HepG2 (cell line): ENCODE data around the gene SLC7A4. TPM values are rescaled to one million over a fixed set of nuclear protein-coding genes. Genes with fewer than 3 reads are reported as not detected.
A peak's percentile ranks its signal among the peaks of the same experiment; 100 is the strongest.

ENCODE experiments used
- ARID4A ChIP-seq: sonication (generic); formaldehyde crosslinking; IDR thresholded peaks from 2 replicates; pipeline ENCODE4 v1.5.0; 2020; ENCODE audit warnings: mild to moderate bottlenecking, missing genetic modification reagents, borderline replicate concordance
- EP300 ChIP-seq, 3 experiments: sonication (generic) in 1 of 3; formaldehyde crosslinking in 1 of 3; IDR thresholded peaks; 2 replicates each; pipeline versions ENCODE4 v1.5.1 to v1.6.1; 2011 to 2020; ENCODE audit warnings: low read depth in 2 of 3, low read length in 2 of 3, borderline replicate concordance in 1 of 3, improper control_type of control experiment in 1 of 3, mild to moderate bottlenecking in 1 of 3, missing genetic modification reagents in 1 of 3, moderate library complexity in 1 of 3
- HOMEZ ChIP-seq: IDR thresholded peaks from 2 replicates; pipeline ENCODE4 v1.6.1; 2016; ENCODE audit warnings: low read depth
- HOXA5 ChIP-seq: sonication (generic); formaldehyde crosslinking; IDR thresholded peaks from 2 replicates; pipeline ENCODE4 v1.4.0; 2020; ENCODE audit warnings: missing genetic modification reagents
- MAZ ChIP-seq, 2 experiments: sonication (generic) in 1 of 2; formaldehyde crosslinking in 1 of 2; IDR thresholded peaks; 2 replicates each; pipeline versions ENCODE4 v1.5.0 to v1.6.1; 2012 to 2020; ENCODE audit warnings: low read depth in 2 of 2, mild to moderate bottlenecking in 2 of 2, borderline replicate concordance in 1 of 2, improper control_type of control experiment in 1 of 2, low read length in 1 of 2, missing genetic modification reagents in 1 of 2, moderate library complexity in 1 of 2
- MEIS2 ChIP-seq: sonication (generic); formaldehyde crosslinking; IDR thresholded peaks from 2 replicates; pipeline ENCODE4 v1.9.0; 2021; ENCODE audit warnings: mild to moderate bottlenecking, missing genetic modification reagents
- PAWR ChIP-seq: sonication (generic); formaldehyde crosslinking; IDR thresholded peaks from 2 replicates; pipeline ENCODE4 v1.4.0; 2020; ENCODE audit warnings: missing genetic modification reagents, mild to moderate bottlenecking, borderline replicate concordance
- PHF21A ChIP-seq: sonication (generic); formaldehyde crosslinking; IDR thresholded peaks from 2 replicates; pipeline ENCODE4 v1.5.0; 2020; ENCODE audit warnings: mild to moderate bottlenecking, missing genetic modification reagents
- RARA ChIP-seq: IDR thresholded peaks from 2 replicates; pipeline ENCODE4 v1.6.1; 2016; ENCODE audit warnings: missing genetic modification reagents, missing compliant biosample characterization
- SALL1 ChIP-seq: sonication (generic); formaldehyde crosslinking; IDR thresholded peaks from 2 replicates; pipeline ENCODE4 v1.8.0; 2022; ENCODE audit warnings: mild to moderate bottlenecking, missing genetic modification reagents
- SNRNP70 ChIP-seq: fragments of 200-400 bp; formaldehyde crosslinking; IDR thresholded peaks from 2 replicates; pipeline ENCODE4 v1.6.1; 2017; ENCODE audit warnings: mild to moderate bottlenecking, low read depth, low read length, moderate library complexity
- STAT5B ChIP-seq: sonication (generic); formaldehyde crosslinking; IDR thresholded peaks from 2 replicates; pipeline ENCODE4 v1.4.0; 2020; ENCODE audit warnings: missing genetic modification reagents
- TOE1 ChIP-seq: sonication (generic); formaldehyde crosslinking; IDR thresholded peaks from 2 replicates; pipeline ENCODE4 v1.4.0; 2020; ENCODE audit warnings: mild to moderate bottlenecking, missing genetic modification reagents
- ZBTB26 ChIP-seq: IDR thresholded peaks from 2 replicates; pipeline ENCODE4 v1.6.1; 2016; ENCODE audit warnings: missing compliant biosample characterization, missing genetic modification reagents, borderline replicate concordance
- ZBTB8A ChIP-seq: sonication (generic); formaldehyde crosslinking; IDR thresholded peaks from 2 replicates; pipeline ENCODE4 v1.4.0; 2020; ENCODE audit warnings: mild to moderate bottlenecking, low read depth, missing genetic modification reagents, borderline replicate concordance
- ZMAT3 ChIP-seq: sonication (generic); formaldehyde crosslinking; conservative IDR thresholded peaks from 2 replicates; pipeline ENCODE4 v1.7.0; 2021; ENCODE audit warnings: missing genetic modification reagents
- ZNF30 ChIP-seq: sonication (generic); formaldehyde crosslinking; IDR thresholded peaks from 2 replicates; pipeline ENCODE4 v1.5.0; 2020; ENCODE audit warnings: mild to moderate bottlenecking, missing genetic modification reagents
- ZNF691 ChIP-seq: sonication (generic); formaldehyde crosslinking; IDR thresholded peaks from 2 replicates; pipeline ENCODE4 v1.4.0; 2020; ENCODE audit warnings: missing genetic modification reagents, low read depth, mild to moderate bottlenecking, borderline replicate concordance
- polyA plus RNA-seq, 8 experiments: library from polyadenylated mRNA; depleted of rRNA in 3 of 8; stranded (reverse) in 7 of 8; unstranded in 1 of 8; fragments of >200 nt; fragmentation: Illumina TruSeq in 4 of 8; extraction: Trizol in 4 of 8; gene quantifications; 2 replicates each; pipeline versions ENCODE4 v1.2.1 to v1.2.3, GENCODE V29; 2011 to 2016; ENCODE audit warnings: low read depth in 4 of 8, missing spikeins in 1 of 8, mixed read lengths in 1 of 8; ENCODE audit not compliant: insufficient read depth in 1 of 8
- total RNA-seq, 5 experiments: library from RNA; depleted of rRNA; stranded (reverse); fragments of >200 nt; fragmentation: Illumina TruSeq; extraction: Trizol; gene quantifications; 2 replicates each; pipeline ENCODE4 v1.2.3, GENCODE V29; 2016; ENCODE audit warnings: low read depth in 1 of 5

Gene SLC7A4
- total and polyA plus RNA-seq, 2 of the 13 experiments (the other 11 are each of a cell fraction or from before 2014, with no cell fraction given) = not detected

GRCh38 chr22:21009638-21010425 is 22.5 kb downstream of the SLC7A4 start (continued):
- no peak; the same call in 1 of the 2 replicates for TF ChIP-seq MAZ (IDR thresholded peaks at IDR 0.05; ENCODE audit: borderline replicate concordance, low read depth, low read length)
- peak; percentile 55; the same call in 1 of the 2 replicates for TF ChIP-seq MAZ (CRISPR knock-in tag; IDR thresholded peaks at IDR 0.05; ENCODE audit: low read depth)
- TF ChIP-seq ZMAT3 (CRISPR knock-in tag) = peak; percentile 61; the same call in 1 of the 2 replicates
- TF ChIP-seq SNRNP70 = no peak
- 0 out of 2 replicates have a peak, but pooled peaks have one; percentile 56 for TF ChIP-seq ZNF30
- TF ChIP-seq ZBTB8A (CRISPR knock-in tag) = no peak
- peak; percentile 53; the same call in 1 of the 2 replicates for TF ChIP-seq HOMEZ (CRISPR knock-in tag)
- TF ChIP-seq PAWR (CRISPR knock-in tag) = no peak
- TF ChIP-seq TOE1 (CRISPR knock-in tag) = peak; percentile 82; the same call in 1 of the 2 replicates
- peak; percentile 80; the same call in 1 of the 2 replicates for TF ChIP-seq STAT5B
- TF ChIP-seq MEIS2 (CRISPR knock-in tag) = peak; percentile 80
- TF ChIP-seq HOXA5 (CRISPR knock-in tag) = peak; percentile 84
- no peak for TF ChIP-seq PHF21A (CRISPR knock-in tag)
- peak; percentile 71 for TF ChIP-seq RARA (CRISPR knock-in tag)
- TF ChIP-seq ZNF691 (CRISPR knock-in tag) = no peak; the same call in 1 of the 2 replicates
- peak; percentile 68; the same call in 1 of the 2 replicates for TF ChIP-seq ARID4A (CRISPR knock-in tag)
- TF ChIP-seq SALL1 (CRISPR knock-in tag) = peak; percentile 87
- peak; percentile 88; the same call in 1 of the 2 replicates for TF ChIP-seq ZBTB26 (CRISPR knock-in tag)
- no peak for TF ChIP-seq EP300 (IDR thresholded peaks at IDR 0.05; ENCODE audit: low read depth in 2 of 2, low read length in 2 of 2)
- no peak for TF ChIP-seq EP300 (CRISPR knock-in tag; IDR thresholded peaks at IDR 0.05; ENCODE audit: borderline replicate concordance)
